Measurements from ENCODE around the gene OR10J1. TPM values are rescaled to one million over a fixed set of nuclear protein-coding genes. Genes with fewer than 3 reads are reported as not detected.

Gene OR10J1
- total RNA-seq, 4 donors from 2014 or later = not detected

GRCh38 chr1:159428536-159428935, 11.0 kb upstream of the OR10J1 start:
- H3K27ac ChIP-seq = no peak overlapping the region
- no peaks in the 10 kb centered on the region for H3K36me3 ChIP-seq
- 14 to 36% methylated on average over 3 of the region's 3 CpGs for WGBS, 2 donors (ENCODE audit: low coverage in 1 of 2)
- in situ Hi-C loops (cut with MboI; ENCODE audit: low pct_ligation_motif_present in 1 of 4, low pct_unique_long_range_greater_than_20kb in 1 of 4, low sequenced_read_pairs in 3 of 4) = no loop called here
- H3K4me3 ChIP-seq = no peak overlapping the region
- no peaks in the 10 kb centered on the region for H3K9me3 ChIP-seq
- H3K27me3 ChIP-seq = no peaks in the 10 kb centered on the region
- H3K4me1 ChIP-seq = no peaks in the 10 kb centered on the region
- intact Hi-C loops (cut with DNase I; ENCODE audit: low total_unique reads) = no loop called here
- TF ChIP-seq EP300 (IDR thresholded peaks at IDR 0.05; ENCODE audit: low read depth) (no peak), CTCF (IDR thresholded peaks at IDR 0.05) (no peak), POLR2AphosphoS5 (IDR thresholded peaks at IDR 0.05) (no peak), POLR2A (IDR thresholded peaks at IDR 0.05) (no peak)
- DNase-seq = no peak

- in situ Hi-C loops (cut with MboI; ENCODE audit: low pct_ligation_motif_present in 1 of 4, low pct_unique_long_range_greater_than_20kb in 1 of 4, low sequenced_read_pairs in 3 of 4) = no loop called here
- DNase-seq = no peak
- Histone ChIP-seq H3K9me3 (no peaks in the 10 kb centered on the region), H3K27me3 (no peaks in the 10 kb centered on the region), H3K36me3 (no peaks in the 10 kb centered on the region), H3K4me3 (no peak overlapping the region), H3K27ac (no peak overlapping the region), H3K4me1 (no peaks in the 10 kb centered on the region)
- TF ChIP-seq EP300 (IDR thresholded peaks at IDR 0.05; ENCODE audit: low read depth) = no peak
- no peak for TF ChIP-seq POLR2A (IDR thresholded peaks at IDR 0.05)
- intact Hi-C loops (cut with DNase I; ENCODE audit: low total_unique reads) = no loop called here
- 76 to 78% methylated on average over 3 to 4 of the region's 4 CpGs for WGBS, 2 donors (ENCODE audit: low coverage in 1 of 2)
Measured at GRCh38 chr1:159429074-159429861, 10.3 kb upstream of the OR10J1 start.

- Histone ChIP-seq H3K4me3 (no peak overlapping the region), H3K27ac (no peak overlapping the region), H3K4me1 (no peaks in the 10 kb centered on the region), H3K27me3 (no peaks in the 10 kb centered on the region), H3K36me3 (no peaks in the 10 kb centered on the region), H3K9me3 (no peaks in the 10 kb centered on the region)
- 81 to 96% methylated on average over 6 of the region's 6 CpGs for WGBS, 2 donors (ENCODE audit: low coverage in 1 of 2)
- TF ChIP-seq EP300 (IDR thresholded peaks at IDR 0.05; ENCODE audit: low read depth) (no peak), POLR2A (IDR thresholded peaks at IDR 0.05) (no peak), POLR2AphosphoS5 (IDR thresholded peaks at IDR 0.05) (no peak), CTCF (IDR thresholded peaks at IDR 0.05) (no peak)
- intact Hi-C loops (cut with DNase I; ENCODE audit: low total_unique reads) (no loop called here), in situ Hi-C loops (cut with MboI; ENCODE audit: low pct_ligation_motif_present in 1 of 4, low pct_unique_long_range_greater_than_20kb in 1 of 4, low sequenced_read_pairs in 3 of 4) (no loop called here)
- no peak for DNase-seq
Measured at GRCh38 chr1:159430985-159431384, 8.5 kb upstream of the OR10J1 start.

- H3K9me3 ChIP-seq = no peaks in the 10 kb centered on the region
- TF ChIP-seq POLR2AphosphoS5 (IDR thresholded peaks at IDR 0.05) = no peak
- no peak for TF ChIP-seq POLR2A (IDR thresholded peaks at IDR 0.05)
- no peak for TF ChIP-seq EP300 (IDR thresholded peaks at IDR 0.05; ENCODE audit: low read depth)
- no peak for TF ChIP-seq CTCF (IDR thresholded peaks at IDR 0.05)
- H3K27me3 ChIP-seq = no peaks in the 10 kb centered on the region
- no peaks in the 10 kb centered on the region for H3K36me3 ChIP-seq
- H3K27ac ChIP-seq = no peak within 1 kb of the TSS
- no peaks in the 10 kb centered on the region for H3K4me1 ChIP-seq
- DNase-seq = no peak
- intact Hi-C loops (cut with DNase I; ENCODE audit: low total_unique reads) = no loop called here
- in situ Hi-C loops (cut with MboI; ENCODE audit: low pct_ligation_motif_present in 1 of 4, low pct_unique_long_range_greater_than_20kb in 1 of 4, low sequenced_read_pairs in 3 of 4) = no loop called here
- WGBS, 2 donors (ENCODE audit: low coverage in 1 of 2) = 88 to 93% methylated on average over 1 of the region's 1 CpG
- H3K4me3 ChIP-seq = no peak within 1 kb of the TSS
Measured at GRCh38 chr1:159431904-159432303, 7.6 kb upstream of the OR10J1 start, which contains the start of gene OR10J4. Gene OR10J4, plus strand, starts transcription at chr1:159432204.

Measured in transverse colon (tissue), 4 donors.